HT-29 (cell line): ENCODE results near the gene NASP. TPM values are rescaled to one million over a fixed set of nuclear protein-coding genes. Genes with fewer than 3 reads are reported as not detected.
"Not testable (repeated sequence)": the region's sequence is repeated elsewhere in the genome, so short reads cannot be mapped to it uniquely, and the experiment has no call there.

Source experiments
- DNase-seq: peaks from one replicate; pipeline ENCODE4 v3.0.0-alpha.2; 2015; ENCODE audit warnings: low spot score
- total RNA-seq: library from RNA; depleted of rRNA; stranded (reverse); fragments of >200 nt; shearing (Covaris generic); gene quantifications from 2 replicates; pipeline ENCODE4 v1.2.3, GENCODE V29; 2014

NASP gene
- total RNA-seq, 1 experiment from 2014 or later: 105 TPM

GRCh38 chr1:45569962-45570581, 13.8 kb upstream of the NASP start:
- DNase-seq: peak; percentile 87

- DNase-seq: no peak
These were observed 13.2 kb upstream of the NASP start for GRCh38 chr1:45570631-45571030.

- no peak for DNase-seq
These were observed 10.5 kb upstream of the NASP start for GRCh38 chr1:45573231-45573804.

GRCh38 chr1:45574105-45574626, 9.7 kb upstream of the NASP start:
- no peak for DNase-seq

GRCh38 chr1:45583264-45583665, 576 bp upstream of the NASP start:
- DNase-seq: peak; percentile 97

- peak; percentile 91 for DNase-seq
These were observed 689 bp downstream of the NASP start for GRCh38 chr1:45584351-45585109.

GRCh38 chr1:45585110-45585426, 1.2 kb downstream of the NASP start:
- DNase-seq: no peak

- no peak for DNase-seq
These were observed 1.7 kb downstream of the NASP start for GRCh38 chr1:45585496-45586075.

GRCh38 chr1:45586769-45587168, 2.9 kb downstream of the NASP start:
- DNase-seq: no peak

GRCh38 chr1:45589861-45590260, 6.0 kb downstream of the NASP start:
- no peak for DNase-seq

GRCh38 chr1:45594412-45594811, 10.6 kb downstream of the NASP start:
- no peak for DNase-seq

GRCh38 chr1:45596765-45597164, 12.9 kb downstream of the NASP start:
- not testable (repeated sequence) for DNase-seq

GRCh38 chr1:45604239-45604638, 20.4 kb downstream of the NASP start:
- no peak for DNase-seq

- no peak for DNase-seq
These were observed 23.7 kb downstream of the NASP start for GRCh38 chr1:45607404-45608074.

- no peak for DNase-seq
These were observed 24.6 kb downstream of the NASP start for GRCh38 chr1:45608175-45609156.

- no peak for DNase-seq
These were observed 26.9 kb downstream of the NASP start for GRCh38 chr1:45610589-45611226.

- no peak for DNase-seq
These were observed 29.2 kb downstream of the NASP start for GRCh38 chr1:45612941-45613579.

- no peak for DNase-seq
These were observed 32.0 kb downstream of the NASP start for GRCh38 chr1:45615885-45616284.

GRCh38 chr1:45617618-45618017, 33.8 kb downstream of the NASP start:
- DNase-seq: no peak
